ENCODE results near the gene RNASET2.
"Not testable (repeated sequence)": the region's sequence is repeated elsewhere in the genome, so short reads cannot be mapped to it uniquely, and the experiment has no call there.

Gene RNASET2

GRCh38 chr6:166948724-166949123 is 7.6 kb downstream of the RNASET2 start:
- not testable (repeated sequence) for DNase-seq (ENCODE audit: low read depth in 1 of 2, low spot score in 1 of 2)

- no peak for DNase-seq (ENCODE audit: low read depth in 1 of 2, low spot score in 1 of 2)
Observed at GRCh38 chr6:166947251-166947650, 9.1 kb downstream of the RNASET2 start.

DNA sequence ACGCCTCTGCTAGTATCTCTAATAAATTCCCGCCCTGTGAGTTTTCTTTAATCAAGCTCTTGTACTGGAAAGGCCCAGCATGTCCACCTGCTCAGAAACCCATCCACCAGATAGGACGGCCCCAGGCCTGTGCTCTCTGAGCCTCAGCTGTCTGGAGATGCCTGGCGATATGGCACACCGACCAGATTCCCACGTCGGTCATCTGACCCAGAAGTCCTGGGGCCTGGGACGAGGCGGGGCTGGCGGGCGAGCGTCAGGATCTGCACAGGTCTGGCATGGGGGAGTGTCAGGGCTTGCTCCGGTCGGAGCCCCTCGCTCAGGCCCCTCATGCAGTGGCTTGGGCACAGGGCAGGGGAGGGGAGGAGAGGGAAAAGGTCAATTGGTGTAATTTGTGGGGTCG is 10.2 kb downstream of the RNASET2 start:
- DNase-seq (ENCODE audit: low read depth in 1 of 2, low spot score in 1 of 2): no peak

DNA sequence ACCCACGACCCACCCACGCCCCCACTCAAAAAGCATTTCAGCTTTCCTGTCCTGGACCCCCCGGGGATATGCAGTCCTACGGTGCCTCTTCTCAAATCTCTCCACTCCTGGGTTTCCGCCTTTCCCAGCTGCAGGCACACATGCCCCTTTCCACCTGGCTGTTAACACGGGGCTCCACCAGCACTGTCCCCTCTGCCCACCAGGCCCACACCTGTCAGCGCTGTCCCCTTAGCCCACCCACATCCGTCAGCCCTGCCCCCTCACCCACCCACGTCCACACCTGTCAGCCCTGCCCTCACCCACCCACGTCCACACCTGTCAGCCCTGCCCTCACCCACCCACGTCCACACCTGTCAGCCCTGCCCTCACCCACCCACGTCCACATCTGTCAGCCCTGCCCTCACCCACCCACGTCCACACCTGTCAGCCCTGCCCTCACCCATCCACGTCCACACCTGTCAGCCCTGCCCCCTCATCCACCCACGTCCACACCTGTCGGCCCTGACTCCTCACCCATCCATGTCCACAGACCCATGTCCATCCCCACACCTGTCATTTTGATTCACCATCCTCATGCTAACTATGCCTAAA is 11.6 kb downstream of the RNASET2 start:
- DNase-seq (ENCODE audit: low read depth in 1 of 2, low spot score in 1 of 2): no peak

DNA sequence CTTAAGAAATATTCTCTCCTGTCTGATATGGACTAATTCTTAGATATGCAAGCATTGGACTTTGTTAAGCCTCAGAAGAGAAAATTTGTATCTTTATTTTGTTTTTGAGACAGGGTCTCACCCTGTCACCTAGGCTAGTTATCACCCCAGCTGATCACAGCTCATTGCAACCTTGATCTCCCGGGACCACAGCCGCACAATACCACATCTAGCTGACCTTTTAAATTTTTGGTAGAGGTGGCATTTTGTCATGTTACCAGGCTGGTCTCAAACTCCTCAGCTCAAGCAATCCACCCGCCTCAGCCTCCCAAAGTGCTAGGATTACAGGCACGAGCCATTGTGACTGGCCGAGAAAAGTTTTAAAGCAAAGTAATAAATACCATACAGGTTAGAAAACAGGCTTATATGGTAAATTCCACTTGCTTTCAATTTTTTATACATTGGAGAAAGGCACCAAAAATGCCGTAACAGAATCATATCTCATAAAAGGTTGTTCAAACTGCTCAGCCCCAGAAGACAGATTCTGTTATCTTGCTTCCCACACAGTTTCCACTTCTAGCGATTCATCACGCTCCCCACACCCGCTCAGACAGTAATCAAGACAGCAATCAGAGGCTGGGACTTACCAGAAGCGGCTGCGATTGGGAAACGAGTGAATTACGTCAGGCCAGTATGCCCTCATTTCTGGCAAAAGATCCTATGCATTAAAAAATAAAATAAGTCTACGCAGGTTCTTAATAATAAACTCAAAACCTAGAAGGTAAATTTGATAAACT is 13.8 kb downstream of the RNASET2 start:
- DNase-seq (ENCODE audit: low read depth in 1 of 2, low spot score in 1 of 2): peak in 1 of 2 donors; percentile 54

DNA sequence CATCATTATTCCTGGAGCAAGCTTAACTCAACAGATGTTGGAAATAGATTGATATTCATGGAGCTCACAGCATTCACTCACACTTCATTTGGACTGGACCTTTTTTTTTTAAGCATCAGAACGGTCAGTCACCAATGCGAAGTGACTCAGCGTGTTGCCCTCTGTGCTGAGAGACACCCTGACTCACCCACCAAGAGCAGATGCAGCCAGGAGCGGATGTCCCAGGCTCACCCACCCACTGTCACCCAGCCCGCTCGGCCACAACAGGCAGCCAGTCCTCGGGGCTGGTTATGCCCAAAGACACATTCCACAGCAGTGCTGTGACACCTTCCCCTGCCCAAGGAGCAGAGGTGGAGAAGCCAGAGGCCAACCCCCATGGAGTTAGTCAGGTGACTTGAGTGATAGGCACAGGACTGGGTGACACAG is 15.7 kb downstream of the RNASET2 start:
- DNase-seq (ENCODE audit: low read depth in 1 of 2, low spot score in 1 of 2): no peak

- DNase-seq (ENCODE audit: low read depth in 1 of 2, low spot score in 1 of 2): no peak
Observed at GRCh38 chr6:166939894-166940293, 16.5 kb downstream of the RNASET2 start.

- DNase-seq (ENCODE audit: low read depth in 1 of 2, low spot score in 1 of 2): no peak
Observed at GRCh38 chr6:166939345-166939744, 17.0 kb downstream of the RNASET2 start.

- no peak for DNase-seq (ENCODE audit: low read depth in 1 of 2, low spot score in 1 of 2)
Observed at GRCh38 chr6:166938704-166939103, 17.6 kb downstream of the RNASET2 start.

GRCh38 chr6:166938150-166938549 is 18.2 kb downstream of the RNASET2 start:
- DNase-seq (ENCODE audit: low read depth in 1 of 2, low spot score in 1 of 2): no peak

- DNase-seq (ENCODE audit: low read depth in 1 of 2, low spot score in 1 of 2): no peak
Observed at GRCh38 chr6:166937746-166938145, 18.6 kb downstream of the RNASET2 start.

- DNase-seq (ENCODE audit: low read depth in 1 of 2, low spot score in 1 of 2): no peak
Observed at GRCh38 chr6:166936079-166936787, 20.1 kb downstream of the RNASET2 start.

DNA sequence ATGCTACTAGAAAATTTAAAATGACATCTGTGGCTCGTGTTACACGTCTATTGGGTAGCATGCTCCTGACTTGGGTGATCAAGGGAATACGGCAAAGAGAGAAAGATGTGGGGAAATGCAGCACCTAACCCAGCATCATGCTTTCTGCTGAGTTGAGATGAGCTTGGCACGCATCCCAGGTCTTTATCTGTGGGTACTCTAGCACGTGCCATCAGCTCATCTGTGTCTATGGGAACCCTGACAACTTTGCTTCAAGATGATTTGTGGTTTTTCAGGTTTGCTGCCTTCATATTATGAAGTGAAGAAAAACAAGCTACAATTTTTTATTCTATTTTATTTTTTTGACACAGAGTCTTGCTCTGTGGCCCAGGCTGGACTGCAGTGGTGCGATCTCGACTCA is 21.0 kb downstream of the RNASET2 start:
- no peak for DNase-seq (ENCODE audit: low read depth in 1 of 2, low spot score in 1 of 2)

- no peak for DNase-seq (ENCODE audit: low read depth in 1 of 2, low spot score in 1 of 2)
Observed at GRCh38 chr6:166934174-166934573, 22.2 kb downstream of the RNASET2 start.

DNA sequence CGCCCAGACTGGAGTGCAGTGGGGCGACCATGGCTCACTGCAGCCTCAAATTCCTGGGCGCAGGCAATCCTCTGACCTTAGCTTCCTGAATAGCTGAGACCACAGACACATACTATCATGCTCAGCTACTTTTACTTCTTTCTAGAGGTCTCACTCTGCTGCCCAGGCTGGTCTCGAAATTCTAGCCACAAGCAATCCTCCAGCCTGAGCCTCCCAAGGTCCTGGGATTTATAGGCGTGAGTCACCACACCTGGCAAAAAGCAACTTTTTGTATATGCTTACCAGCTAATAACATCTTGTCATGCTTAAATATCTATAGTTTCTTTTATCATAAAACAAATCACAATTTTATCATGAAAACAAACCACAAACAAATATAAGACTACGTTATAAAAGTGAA is 23.0 kb downstream of the RNASET2 start:
- DNase-seq (ENCODE audit: low read depth in 1 of 2, low spot score in 1 of 2): no peak

DNA sequence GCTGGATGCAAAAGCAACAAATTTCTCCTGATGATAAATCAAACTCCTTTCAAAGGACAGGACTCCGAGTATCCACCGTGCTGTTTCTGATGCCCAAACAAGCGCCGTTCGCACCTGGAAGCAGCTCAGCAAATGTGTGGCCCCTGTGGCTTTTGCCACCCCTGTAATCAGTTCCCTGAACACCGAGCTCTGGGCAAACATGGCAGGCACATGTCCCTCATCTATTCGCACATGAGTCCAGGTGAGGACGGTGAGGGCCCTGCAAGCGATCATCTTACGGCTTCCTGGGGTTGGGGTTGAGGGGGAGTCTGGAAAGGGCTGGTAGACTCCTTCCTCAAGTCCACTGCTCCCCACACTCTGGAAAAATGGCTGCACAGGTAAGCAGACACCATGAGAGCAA is 23.7 kb downstream of the RNASET2 start:
- DNase-seq (ENCODE audit: low read depth in 1 of 2, low spot score in 1 of 2): no peak

DNA sequence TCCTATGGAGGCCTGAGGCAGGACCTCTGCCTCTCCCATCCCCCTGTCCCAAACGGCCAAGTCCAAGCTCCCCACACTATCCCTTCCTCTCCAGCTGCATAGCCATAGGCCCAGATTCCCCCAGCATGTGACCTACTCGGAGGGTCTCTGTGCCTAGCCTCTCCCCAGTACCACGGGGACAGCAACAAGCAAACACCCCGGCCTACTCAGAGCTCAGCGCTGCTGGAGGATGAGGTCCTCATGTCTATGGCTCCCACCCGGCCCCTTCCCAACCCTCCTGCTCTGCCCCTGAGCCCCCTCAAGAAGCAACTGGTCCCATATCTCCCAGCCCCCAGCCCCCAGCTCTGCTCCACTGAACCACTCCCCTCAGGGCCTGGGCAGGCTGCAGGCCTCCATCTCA is 24.2 kb downstream of the RNASET2 start:
- DNase-seq (ENCODE audit: low read depth in 1 of 2, low spot score in 1 of 2): no peak

DNA sequence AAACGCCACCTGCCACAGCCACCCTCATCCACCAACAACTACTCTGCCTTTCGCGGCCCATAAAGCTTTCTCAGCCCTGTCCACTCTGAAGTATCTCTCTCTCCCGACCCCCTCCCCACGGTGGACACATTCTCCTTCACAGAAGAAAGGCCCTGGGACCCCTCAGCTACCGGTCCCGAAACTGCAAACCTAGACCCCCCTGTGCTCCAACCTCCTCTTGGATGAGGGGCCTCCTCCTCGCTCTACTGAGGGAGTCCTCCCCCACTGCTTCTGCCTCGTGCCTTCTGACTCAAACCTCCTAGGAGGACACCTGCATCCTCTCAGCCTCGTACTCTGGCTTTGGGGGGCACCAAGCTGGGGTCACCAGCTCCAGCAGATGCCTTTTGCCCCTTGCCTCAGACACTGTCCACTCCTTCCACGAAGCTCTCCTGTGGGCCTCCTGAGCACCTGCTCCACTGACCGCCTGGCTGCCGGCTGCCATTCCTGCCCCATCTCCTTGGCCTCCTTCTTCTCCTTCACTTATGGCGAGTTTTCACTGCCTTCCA is 24.9 kb downstream of the RNASET2 start:
- no peak for DNase-seq (ENCODE audit: low read depth in 1 of 2, low spot score in 1 of 2)

DNA sequence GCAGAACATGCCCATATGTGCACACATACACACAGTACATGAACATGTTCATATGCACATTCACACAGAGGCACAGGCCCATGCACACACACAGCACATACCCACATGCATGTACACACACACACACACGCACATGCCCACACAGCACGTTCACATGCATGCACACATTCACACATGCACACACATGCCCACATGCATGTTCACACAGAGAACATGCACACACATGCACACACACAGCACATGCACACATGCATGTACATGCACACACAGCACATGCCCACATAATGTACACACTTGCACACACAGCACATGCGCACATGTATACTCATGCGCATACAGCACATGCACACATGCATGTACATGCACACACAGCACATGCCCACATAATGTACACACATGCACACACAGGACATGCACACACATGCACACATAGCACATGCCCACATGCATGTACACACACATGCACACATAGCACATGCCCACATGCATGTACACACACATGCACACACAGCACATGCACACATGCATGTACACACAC is 25.9 kb downstream of the RNASET2 start:
- no peak for DNase-seq (ENCODE audit: low read depth in 1 of 2, low spot score in 1 of 2)

DNA sequence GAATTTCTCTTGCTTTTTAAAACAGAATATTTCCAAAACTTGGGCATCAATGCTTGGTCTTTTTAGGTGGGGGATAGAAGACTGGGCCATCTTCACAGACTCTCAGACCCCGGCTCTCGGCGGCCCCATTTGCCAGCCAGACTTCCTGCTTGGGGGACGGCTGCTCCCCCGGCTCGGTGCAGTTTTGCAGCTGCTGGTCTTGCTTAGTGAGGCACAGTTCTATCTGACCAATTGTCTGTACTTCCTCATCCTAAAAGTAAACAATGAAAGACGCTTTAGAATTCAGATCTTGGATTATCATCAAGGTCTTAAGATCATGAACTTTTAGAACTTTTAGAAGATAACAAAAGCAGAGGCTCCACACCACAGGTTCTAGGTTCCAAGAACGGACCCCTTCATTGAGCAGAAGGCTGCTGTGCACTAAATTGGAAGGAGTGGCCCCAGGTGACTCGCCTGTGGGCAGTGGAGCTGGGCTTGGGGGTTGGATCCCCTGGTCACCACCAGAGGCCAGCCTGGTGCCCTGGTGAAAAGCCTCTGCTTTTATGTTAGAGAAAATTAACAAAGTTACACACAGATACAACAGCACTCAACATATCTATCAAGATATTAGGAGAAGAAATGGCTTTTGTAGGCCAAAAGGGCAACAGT is 26.7 kb downstream of the RNASET2 start:
- no peak for DNase-seq (ENCODE audit: low read depth in 1 of 2, low spot score in 1 of 2)

Data from activated CD4-positive, alpha-beta T cell treated with anti-CD3 and anti-CD28 coated beads, Interleukin-2, amount 50 U/mL, for 24 hours (primary cell).